Upper lobe of right lung (tissue), 1 donor: Measurements from ENCODE around the gene AKT3. TPM values are rescaled to one million over a fixed set of nuclear protein-coding genes. Genes with fewer than 3 reads are reported as not detected.

Source experiments
- ATAC-seq: fragments of 200-7000 bp; cut with Tn5 transposase; one replicate; pipeline ENCODE4 v1.9.1; 2020; ENCODE audit warnings: mild to moderate bottlenecking, moderate library complexity
- DNase-seq: peaks from one replicate; pipeline ENCODE4 v3.0.0-alpha.2; 2020
- H3K27ac ChIP-seq: fragments of 200-600 bp; one replicate; pipeline ENCODE4 v1.8.0; 2022
- H3K27me3 ChIP-seq: fragments of 200-600 bp; one replicate; pipeline ENCODE4 v1.8.0; 2022; ENCODE audit warnings: mild to moderate bottlenecking
- H3K36me3 ChIP-seq: fragments of 200-600 bp; one replicate; pipeline ENCODE4 v1.8.0; 2022
- H3K4me1 ChIP-seq: fragments of 200-600 bp; one replicate; pipeline ENCODE4 v1.8.0; 2022
- H3K4me3 ChIP-seq: fragments of 200-600 bp; one replicate; pipeline ENCODE4 v1.8.0; 2022; ENCODE audit warnings: mild to moderate bottlenecking
- H3K9me3 ChIP-seq: fragments of 200-600 bp; one replicate; pipeline ENCODE4 v1.8.0; 2022
- CTCF ChIP-seq: fragments of 200-600 bp; IDR thresholded peaks from one replicate; pipeline ENCODE4 v1.8.0; 2022; ENCODE audit warnings: antibody characterized with exemption
- intact Hi-C: fragments of 100-400 bp; cut with DNase I; formaldehyde crosslinking; loops from one replicate; pipeline ENCODE4 v1.11.0; 2022
- total RNA-seq: library from RNA; stranded (reverse); fragmentation: NEBNext Ultra II Directional; extraction: Animal tissue kit (Norgen Biotek cat#: 25700); gene quantifications from one replicate; pipeline ENCODE4 v1.2.1, GENCODE V29; 2021
- donor health status: DM: no; HTN: yes; CAD: no; lungs with severe emphysema.

The AKT3 gene
- total RNA-seq, 1 donor from 2014 or later = 64.6 TPM

- intact Hi-C loops = no loop called here
- ATAC-seq (no peak), DNase-seq (no peak)
- H3K36me3 ChIP-seq = no peaks in the 10 kb centered on the region
- H3K4me3 ChIP-seq = no peak overlapping the region
- H3K27me3 ChIP-seq = no peaks in the 10 kb centered on the region
- peaks cover 6% of the 10 kb centered on the region for H3K4me1 ChIP-seq
- H3K9me3 ChIP-seq = no peaks in the 10 kb centered on the region
- H3K27ac ChIP-seq = no peak overlapping the region
- TF ChIP-seq CTCF = no peak
Measured at GRCh38 chr1:243729956-243730355, 120.1 kb downstream of the AKT3 start.

DNA sequence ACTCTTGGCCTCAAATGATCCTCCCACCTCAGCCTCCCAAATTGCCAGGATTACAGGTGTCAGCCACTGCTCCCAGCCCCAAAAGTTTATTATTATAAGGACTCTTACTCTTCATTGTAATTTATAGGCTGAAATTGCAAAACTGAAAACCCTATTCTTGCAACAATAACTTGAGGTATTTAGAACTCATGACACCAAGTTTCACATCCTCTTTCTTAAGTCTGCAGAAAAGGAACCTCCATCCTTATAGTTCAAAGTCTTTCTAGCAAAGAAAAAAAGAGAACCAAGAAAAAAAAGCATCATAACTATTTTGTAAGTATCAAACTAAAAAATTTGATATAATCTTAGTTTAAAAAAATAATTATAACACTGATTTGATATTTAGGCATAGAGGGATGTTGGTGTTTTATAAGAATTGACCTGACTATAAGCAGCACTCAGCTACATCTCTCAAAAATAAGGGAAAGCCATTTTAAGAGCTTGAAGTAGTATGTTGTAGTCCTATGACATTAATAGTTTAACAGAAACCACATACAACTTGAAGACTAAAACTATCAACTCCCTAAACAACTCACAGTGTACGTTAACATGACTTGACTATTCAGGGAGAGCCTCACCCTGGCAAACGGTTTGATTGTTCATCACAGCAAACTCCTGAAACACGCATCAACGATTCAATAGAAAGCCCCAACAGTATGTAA is 122.4 kb downstream of the AKT3 start:
- H3K4me3 ChIP-seq = no peak overlapping the region
- DNase-seq = no peak
- peaks cover 6% of the 10 kb centered on the region for H3K4me1 ChIP-seq
- H3K9me3 ChIP-seq = no peaks in the 10 kb centered on the region
- peak; percentile 31 for ATAC-seq
- no peak for TF ChIP-seq CTCF
- intact Hi-C loops = no loop called here
- peak overlapping the region; percentile 34 for H3K27ac ChIP-seq
- no peaks in the 10 kb centered on the region for H3K27me3 ChIP-seq
- no peaks in the 10 kb centered on the region for H3K36me3 ChIP-seq

DNA sequence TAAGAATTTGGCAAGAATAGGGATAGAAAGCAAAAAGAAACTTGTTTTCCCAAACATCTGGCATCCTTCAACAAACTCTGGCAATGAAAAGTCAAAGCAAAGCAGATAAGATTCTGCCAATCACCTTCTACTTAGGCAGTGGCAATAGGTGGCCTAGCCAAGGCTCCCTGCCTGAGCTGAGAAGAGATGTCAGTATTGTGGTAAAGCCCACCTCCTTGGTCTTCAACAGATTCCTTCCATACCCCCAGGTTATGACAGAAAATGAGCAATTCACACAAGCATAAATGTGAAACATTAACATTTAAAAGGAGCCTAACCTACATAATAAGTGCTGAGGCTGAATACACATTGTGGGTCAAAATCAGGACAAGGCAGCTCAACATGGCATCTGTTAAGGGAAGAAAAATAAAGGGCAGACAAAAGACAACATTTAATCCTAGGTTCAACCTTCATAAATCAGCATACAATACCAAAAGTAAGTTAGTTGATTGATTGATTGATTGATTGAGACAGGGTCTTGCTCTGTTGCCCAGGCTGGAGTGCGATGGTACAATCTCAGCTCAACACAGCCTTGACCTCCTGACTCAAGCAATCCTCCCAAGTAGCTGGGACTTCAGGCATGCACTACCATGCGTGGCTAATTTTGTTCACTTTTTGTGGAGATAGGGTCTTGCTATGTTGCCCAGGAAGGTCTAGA is 123.1 kb downstream of the AKT3 start:
- H3K4me1 ChIP-seq = peaks cover 6% of the 10 kb centered on the region
- peak overlapping the region; percentile 18 for H3K27ac ChIP-seq
- H3K9me3 ChIP-seq = no peaks in the 10 kb centered on the region
- H3K27me3 ChIP-seq = no peaks in the 10 kb centered on the region
- H3K4me3 ChIP-seq = no peak overlapping the region
- no peak for TF ChIP-seq CTCF
- ATAC-seq (no peak), DNase-seq (no peak)
- H3K36me3 ChIP-seq = no peaks in the 10 kb centered on the region
- intact Hi-C loops = no loop called here

DNA sequence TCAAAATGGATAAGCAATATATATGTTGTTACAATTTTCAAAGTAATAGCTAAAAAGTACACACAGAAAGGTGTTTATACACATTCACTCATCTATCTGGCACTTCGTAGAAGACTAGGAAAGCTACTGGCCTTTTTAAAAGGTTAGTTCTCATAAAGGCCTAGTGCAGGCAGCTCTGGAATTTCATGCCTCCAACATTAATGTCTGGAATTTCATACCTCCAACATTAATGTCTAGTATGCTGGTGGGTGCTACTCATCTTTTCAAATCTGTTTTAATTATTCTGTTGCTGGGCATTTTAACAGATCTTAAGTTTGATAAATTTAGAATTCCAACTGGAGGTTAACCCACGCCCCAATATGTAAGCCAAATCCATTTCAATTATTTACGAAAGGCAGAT is 124.2 kb downstream of the AKT3 start:
- DNase-seq (no peak), ATAC-seq (no peak)
- Histone ChIP-seq H3K27me3 (no peaks in the 10 kb centered on the region), H3K9me3 (no peaks in the 10 kb centered on the region), H3K36me3 (no peaks in the 10 kb centered on the region), H3K27ac (no peak overlapping the region), H3K4me1 (peaks cover 6% of the 10 kb centered on the region), H3K4me3 (no peak overlapping the region)
- intact Hi-C loops = no loop called here
- no peak for TF ChIP-seq CTCF

GRCh38 chr1:243725075-243725474 is 125.0 kb downstream of the AKT3 start:
- no peak overlapping the region for H3K4me3 ChIP-seq
- no peaks in the 10 kb centered on the region for H3K27me3 ChIP-seq
- H3K36me3 ChIP-seq = no peaks in the 10 kb centered on the region

More at GRCh38 chr1:243725075-243725474, 125.0 kb downstream of the AKT3 start:
- TF ChIP-seq CTCF = no peak
- peaks cover 6% of the 10 kb centered on the region for H3K4me1 ChIP-seq
- no peak overlapping the region for H3K27ac ChIP-seq
- DNase-seq (no peak), ATAC-seq (no peak)
- intact Hi-C loops = no loop called here
- no peaks in the 10 kb centered on the region for H3K9me3 ChIP-seq
